HG03045 (cell line): Measurements from ENCODE around the gene ZNF783.
"Not testable (repeated sequence)": the region's sequence is repeated elsewhere in the genome, so short reads cannot be mapped to it uniquely, and the experiment has no call there.

Experiments used
- ATAC-seq: cut with Tn5 transposase; IDR thresholded peaks from one replicate; pipeline ENCODE4 v1.9.1; 2021; ENCODE audit warnings: mild to moderate bottlenecking, moderate library complexity; ENCODE audit not compliant: unreplicated experiment

The ZNF783 gene

GRCh38 chr7:149297034-149297755 is 35.2 kb downstream of the ZNF783 start:
- no peak for ATAC-seq

DNA sequence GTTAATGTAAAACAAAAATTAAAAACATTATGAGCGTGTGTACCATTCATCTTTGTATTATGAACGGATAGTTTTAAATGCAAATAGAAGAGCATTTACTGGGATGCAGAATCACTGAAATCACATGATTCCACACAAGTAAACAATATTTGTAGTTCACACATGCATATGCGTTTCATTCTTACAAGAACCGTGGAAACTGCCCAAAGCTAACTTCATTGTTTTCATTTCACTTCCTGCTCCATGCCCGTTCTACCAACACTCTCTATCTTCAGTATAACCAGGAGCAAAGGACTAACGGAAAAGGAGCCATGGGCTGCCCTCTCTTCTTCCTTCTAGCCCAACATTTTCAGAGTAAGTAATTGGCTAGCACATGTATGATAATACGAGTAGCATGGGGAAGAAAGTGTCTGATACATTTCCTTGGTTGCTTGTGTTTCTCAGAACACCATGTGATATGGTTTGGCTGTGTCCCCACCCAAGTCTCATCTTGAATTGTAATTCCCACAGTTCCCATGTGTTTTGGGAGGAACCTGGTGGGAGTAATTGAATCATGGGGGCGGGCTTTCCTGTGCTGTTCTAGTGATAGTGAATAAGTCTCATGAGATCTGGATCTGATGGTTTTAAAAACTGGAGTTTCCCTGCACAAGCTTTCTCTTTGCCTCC is 38.8 kb downstream of the ZNF783 start:
- no peak for ATAC-seq

- no peak for ATAC-seq
Observed at GRCh38 chr7:149302222-149302621, 40.2 kb downstream of the ZNF783 start.

- ATAC-seq: no peak
Observed at GRCh38 chr7:149302865-149303264, 40.9 kb downstream of the ZNF783 start.

GRCh38 chr7:149304006-149304405 is 42.0 kb downstream of the ZNF783 start:
- ATAC-seq: no peak

DNA sequence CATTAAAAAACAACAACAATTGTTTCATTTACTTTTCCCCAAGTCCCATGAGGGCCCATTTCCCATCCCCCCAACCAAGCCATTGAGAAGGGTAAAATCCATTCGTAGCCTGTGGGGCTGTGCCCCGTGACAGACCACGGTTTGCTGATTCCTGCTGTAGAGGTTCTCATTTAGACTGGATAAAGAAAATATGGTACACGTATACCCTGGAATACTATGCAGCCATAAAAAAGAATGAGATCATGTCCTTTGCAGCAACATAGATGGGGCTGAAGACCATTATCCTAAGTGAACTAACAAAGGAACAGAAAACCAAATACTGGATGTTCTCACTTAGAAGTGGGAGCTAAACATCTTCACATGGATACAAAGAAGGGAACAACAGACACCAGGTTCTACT is 44.9 kb downstream of the ZNF783 start:
- no peak for ATAC-seq

GRCh38 chr7:149307775-149308501 is 45.9 kb downstream of the ZNF783 start:
- ATAC-seq: no peak

DNA sequence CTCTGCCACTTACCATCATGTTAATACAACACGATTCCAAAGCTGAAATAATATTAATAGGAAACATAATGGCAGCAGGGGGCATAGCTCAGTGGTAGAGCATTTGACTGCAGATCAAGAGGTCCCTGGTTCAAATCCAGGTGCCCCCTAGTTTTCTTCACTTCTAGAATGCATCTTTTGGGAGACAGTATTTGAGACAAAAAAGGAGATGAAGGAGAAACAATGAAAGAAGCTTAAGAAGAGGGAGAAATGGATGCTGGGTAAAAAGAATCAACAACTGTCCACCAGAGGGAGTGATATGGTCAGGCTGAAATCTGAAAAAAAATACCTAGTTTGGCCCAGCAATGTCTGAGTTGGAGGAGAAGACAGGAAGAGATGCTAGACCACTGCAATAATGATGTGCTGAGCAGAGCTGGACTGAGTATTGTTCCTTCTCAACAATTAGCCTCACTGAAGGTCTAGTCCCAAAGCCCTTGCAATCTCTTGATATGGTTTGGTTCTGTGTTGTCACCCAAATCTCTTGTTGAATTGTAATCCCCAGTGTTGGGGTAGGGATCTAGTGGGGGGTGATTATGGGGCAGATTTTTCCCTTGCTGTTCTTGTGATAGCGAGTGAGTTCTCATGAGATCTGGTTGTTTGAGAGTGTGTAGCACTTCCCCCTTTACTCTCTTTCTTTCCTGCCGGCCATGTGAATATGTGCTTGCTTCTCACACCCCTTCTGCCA is 48.3 kb downstream of the ZNF783 start:
- no peak for ATAC-seq

DNA sequence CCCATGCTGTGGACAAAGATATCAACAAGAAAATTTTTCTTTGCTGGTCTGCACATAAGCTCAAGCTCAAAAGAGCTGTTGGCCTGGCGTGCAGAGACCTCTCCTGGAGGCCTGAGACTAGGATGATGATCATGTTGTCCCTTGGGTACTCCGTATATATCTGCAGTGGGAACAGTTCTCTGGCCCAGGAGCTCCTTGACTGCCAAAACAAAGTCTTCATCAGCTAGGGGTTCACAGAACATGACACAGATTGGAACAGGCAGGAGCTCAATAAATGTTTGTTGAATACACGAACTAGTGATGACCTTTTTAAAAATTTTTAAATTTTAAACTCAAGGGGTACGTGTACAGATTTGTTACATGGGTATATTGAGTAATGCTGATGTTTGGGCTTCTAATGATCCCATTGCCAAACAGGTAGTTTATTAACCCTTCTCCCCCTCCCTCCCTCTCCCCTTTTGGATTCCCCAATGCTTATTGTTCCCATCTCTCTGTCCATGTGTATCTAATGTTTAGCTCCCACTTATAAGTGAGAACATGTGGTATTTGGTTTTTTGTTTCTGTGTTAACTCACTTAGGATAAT is 49.1 kb downstream of the ZNF783 start:
- ATAC-seq: no peak

DNA sequence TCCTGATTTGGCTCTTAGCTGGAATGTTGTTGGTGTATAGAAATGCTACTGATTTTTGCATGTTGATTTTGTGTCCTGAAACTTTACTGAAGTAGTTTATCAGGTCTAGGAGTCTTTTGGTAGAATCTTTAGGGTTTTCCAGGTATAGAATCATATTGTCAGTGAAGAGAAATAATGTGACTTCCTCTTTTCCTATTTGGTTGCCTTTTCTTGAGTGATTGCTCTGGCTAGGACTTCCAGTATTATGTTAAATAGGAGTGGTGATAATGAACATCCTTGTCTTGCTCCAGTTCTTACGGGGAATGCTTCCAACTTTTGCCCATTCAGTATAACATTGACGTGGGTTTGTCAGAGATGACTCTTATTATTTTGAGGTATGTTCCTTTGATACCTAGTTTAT is 52.0 kb downstream of the ZNF783 start:
- ATAC-seq: no peak

DNA sequence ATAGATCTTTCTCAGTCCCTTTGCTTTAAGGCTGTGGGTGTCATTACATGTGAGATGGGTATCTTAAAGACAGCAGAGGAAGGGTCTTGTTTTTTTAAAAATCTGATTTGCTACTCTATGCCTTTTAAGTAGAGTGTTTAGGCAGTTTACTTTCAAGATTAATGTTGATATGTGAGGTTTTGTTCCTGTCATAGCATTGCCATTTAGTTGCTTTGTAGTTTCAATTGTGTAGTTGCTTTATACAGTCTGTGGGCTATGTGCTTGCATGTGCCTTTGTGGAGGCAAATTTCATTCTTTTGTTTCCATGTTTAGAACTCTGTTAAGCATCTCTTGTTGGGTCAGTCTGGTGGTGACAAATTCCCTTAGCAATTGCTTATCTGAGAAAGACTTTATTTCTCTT is 54.6 kb downstream of the ZNF783 start:
- ATAC-seq: no peak

DNA sequence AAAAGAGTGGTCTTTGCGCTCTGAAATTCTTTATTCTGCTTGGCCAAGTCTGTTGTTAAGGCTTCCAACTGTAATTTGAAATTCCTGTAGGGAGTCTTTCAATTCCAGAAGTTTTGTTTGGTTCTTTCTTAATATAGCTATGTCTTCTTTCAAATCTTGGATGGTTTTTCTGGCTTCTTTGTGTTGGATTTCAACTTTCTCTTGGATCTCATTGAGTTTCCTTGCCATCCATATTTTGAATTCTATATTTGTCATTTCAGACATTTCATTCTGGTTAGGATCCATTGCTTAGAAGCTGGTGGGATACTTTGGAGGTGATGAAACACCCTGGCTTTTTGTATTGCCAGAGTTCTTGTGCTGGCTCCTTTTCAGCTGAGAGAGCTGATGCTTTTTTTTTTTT is 55.5 kb downstream of the ZNF783 start:
- ATAC-seq: no peak

- no peak for ATAC-seq
Observed at GRCh38 chr7:149317986-149318672, 56.1 kb downstream of the ZNF783 start.

- no peak for ATAC-seq
Observed at GRCh38 chr7:149319376-149319775, 57.4 kb downstream of the ZNF783 start.

GRCh38 chr7:149320313-149321124 is 58.5 kb downstream of the ZNF783 start:
- ATAC-seq: no peak

GRCh38 chr7:149321125-149321905 is 59.3 kb downstream of the ZNF783 start:
- not testable (repeated sequence) for ATAC-seq

DNA sequence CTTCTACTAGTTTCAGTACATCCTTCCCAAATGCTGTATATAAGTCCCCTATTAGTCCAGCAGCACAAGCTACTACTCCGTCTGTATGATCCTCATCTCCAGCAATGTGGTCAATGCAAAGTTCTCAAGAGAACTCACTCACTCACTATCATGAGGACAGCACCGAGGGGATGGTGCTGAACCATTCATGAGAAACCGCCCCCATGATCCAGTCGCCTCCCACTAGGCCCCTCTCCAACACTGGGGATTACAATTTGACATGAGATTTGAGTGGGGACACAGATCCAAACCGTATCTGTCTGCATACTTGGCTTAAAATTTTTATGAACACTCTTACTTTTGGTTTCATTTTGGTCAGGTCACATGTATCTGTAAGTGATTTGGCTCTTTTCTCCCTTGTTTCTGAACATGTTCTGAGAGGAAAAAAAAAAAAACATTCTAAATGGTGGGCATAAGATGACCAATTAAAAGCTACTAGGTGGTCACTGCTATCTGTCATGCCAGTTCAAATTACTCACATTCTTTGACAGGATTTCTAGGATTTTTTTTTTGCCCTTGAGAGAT is 60.1 kb downstream of the ZNF783 start:
- no peak for ATAC-seq

- ATAC-seq: no peak
Observed at GRCh38 chr7:149322737-149323136, 60.7 kb downstream of the ZNF783 start.
